ENCODE results near the gene E2F1.
A peak's percentile ranks its signal among the peaks of the same experiment; 100 is the strongest.
"Not testable (repeated sequence)": the region's sequence is repeated elsewhere in the genome, so short reads cannot be mapped to it uniquely, and the experiment has no call there.

E2F1 gene

DNA sequence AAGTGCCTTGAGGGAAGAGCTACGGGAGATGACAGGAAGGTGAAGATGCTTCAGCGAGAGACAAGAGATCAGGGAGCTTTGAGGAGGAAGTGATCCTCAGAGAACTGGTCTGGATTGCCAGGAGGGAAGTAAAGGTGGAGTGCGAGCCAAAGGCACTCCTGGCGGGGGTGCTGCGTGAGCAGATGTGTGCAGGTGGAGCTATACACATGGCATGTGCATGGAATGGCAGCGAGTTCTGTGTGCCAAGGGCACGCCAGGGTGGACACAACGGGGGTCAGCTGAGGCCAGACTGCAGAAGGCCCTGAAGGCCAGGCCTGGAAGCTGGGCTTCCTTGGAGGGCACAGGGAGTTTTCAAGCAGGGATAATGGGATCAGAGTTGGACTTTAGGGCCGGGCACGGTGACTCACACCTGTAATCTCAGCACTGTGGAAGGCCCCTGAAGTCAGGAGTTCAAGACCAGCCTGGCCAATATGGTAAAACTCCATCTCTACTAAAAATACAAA lies 27.7 kb upstream of the E2F1 start:
- no peak for DNase-seq

DNA sequence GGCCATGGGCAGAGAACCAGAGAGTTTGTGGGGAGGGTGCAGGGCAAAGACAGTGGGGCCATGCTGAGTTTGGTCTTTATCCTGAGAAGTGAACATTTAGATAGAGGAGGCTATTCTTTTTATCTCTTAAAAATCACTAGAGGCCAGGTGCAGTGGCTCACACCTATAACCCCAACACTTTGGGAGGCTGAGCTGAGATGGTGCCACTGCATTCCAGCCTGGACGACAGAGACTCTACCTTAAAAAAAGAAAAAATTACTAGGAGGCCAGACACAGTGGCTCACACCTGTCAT lies 25.2 kb upstream of the E2F1 start:
- no peak for DNase-seq

DNA sequence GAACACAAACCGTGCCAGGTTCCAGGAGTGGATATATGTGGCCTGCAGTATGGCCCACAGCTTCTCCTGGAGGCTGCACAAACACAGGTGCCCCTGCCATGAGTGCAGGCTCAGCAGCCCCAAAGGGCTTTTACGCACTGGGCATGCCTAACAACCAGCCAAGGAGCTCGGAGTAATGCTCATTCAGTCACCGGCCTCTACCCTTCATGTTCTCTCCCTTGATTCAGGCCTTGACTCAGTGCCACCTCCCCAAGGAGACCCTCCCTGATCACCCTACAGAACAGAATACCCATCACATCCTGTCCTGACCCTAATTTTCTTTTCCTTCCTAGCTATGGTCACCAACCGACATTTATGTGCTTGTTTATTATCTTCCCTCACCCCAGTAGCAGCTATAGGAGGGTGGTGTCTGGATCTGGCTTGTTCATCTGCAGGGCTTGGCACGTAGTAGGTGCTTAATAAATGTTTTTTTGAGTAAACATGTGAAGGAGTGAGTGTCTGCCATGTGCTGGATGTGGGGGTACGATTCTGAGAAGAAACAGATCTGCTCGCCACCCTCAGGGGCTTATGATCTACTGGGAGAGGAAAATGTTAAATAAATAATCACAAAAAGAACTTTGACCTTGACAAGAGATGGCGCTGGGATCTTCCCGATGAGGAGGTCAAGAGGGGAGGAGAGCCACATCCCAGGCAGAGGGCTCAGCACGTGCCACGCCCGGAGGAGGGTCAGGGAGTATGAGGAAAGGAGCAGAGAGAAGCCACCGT lies 24.7 kb upstream of the E2F1 start:
- DNase-seq = no peak

DNA sequence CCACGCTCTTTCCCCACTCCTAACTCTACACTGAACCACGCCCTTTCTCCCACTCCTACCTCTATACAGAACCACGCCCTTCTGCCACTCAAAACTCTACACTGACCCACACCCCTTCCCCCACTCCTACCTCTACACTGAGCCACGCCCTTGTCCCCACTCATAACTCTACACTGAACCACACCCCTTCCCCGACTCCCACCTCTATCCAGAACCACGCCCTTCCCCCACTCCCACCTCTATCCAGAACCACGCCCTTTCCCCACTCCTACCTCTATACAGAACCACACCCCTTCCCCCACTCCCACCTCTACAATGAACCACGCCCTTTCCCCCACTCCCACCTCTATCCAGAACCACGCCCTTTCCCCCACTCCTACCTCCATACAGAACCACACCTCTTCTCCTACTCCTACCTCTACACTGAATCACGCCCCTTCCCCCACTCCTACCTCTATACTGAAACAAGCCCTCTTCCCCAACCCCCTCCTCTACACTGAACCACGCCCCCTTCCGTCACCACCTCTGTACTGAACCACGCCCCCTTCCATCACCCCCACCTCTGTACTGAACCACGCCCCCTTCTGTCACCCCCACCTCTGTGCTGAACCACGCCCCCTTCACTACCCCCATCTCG lies 23.8 kb upstream of the E2F1 start:
- DNase-seq = no peak

DNA sequence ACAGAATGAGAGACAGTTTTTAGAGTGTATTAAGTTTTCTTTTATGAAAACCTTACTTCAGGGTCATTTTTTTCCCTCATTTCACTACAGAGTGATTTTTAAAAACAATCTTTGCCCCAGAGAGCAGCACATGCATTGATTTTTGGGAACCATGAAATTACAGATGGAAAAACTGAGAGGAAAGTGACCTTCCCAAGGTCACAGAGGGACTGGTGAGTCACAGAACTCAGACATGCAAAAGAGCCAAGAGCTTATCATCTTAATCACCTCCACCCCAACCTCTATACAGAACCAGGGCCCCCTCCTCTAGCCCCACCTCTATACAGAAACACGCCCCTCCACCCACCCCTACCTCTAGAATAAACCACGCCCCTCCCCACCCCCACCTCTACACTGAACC lies 23.2 kb upstream of the E2F1 start:
- no peak for DNase-seq

DNA sequence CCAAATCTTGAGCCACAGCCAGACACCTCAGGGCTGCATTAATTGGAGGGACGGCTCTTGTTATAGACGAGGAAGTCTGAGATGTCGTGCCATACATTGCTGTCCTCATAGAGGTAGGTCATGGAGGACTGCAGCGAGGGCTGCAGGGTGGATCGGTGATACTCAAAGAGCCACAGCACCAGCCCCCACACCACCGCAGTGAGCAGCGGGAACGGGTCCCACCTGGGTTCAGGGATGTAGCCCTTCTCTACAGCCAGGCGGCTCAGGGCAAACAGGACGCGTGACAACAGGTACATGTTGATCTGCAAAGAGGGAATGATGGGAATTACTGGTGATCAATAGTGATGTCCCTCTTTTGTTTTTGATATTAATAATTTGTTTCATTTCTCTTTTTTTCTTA lies 21.5 kb upstream of the E2F1 start:
- no peak for DNase-seq

DNA sequence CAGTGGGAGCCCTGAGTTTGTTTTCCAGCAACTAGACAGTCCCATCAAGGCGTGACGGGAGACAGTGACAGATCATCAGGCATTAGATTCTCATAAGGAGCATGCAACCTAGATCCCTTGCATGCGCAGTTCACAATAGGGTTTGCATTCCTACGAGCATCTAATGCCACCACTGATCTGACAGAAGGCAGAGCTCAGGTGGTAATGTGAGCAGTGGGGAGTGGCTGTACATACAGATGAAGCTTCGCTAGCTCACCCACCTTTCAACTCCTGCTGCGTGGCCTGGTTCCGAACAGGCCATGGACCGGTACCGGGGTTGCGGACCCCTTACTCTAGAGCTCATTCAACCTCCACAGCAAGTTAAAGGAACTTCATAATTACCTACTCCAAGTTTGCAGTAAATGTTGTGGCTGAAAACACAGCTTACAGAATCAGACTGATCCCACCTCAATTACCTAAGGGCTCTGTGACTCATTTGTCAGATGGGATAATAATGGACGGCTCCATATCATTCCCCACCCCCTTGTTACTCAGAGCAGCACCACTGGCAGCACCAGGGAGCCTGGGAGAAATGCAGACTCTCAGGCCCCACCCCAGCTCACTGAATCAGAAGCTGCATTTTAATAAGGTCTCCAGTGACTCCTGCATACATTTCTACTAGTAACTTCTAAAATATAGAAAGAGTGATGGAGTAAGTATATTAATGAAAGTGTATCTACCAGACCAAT lies 18.2 kb upstream of the E2F1 start:
- peak in 4 of 56 donors; percentile 9 to 35 (median 24) for DNase-seq

DNA sequence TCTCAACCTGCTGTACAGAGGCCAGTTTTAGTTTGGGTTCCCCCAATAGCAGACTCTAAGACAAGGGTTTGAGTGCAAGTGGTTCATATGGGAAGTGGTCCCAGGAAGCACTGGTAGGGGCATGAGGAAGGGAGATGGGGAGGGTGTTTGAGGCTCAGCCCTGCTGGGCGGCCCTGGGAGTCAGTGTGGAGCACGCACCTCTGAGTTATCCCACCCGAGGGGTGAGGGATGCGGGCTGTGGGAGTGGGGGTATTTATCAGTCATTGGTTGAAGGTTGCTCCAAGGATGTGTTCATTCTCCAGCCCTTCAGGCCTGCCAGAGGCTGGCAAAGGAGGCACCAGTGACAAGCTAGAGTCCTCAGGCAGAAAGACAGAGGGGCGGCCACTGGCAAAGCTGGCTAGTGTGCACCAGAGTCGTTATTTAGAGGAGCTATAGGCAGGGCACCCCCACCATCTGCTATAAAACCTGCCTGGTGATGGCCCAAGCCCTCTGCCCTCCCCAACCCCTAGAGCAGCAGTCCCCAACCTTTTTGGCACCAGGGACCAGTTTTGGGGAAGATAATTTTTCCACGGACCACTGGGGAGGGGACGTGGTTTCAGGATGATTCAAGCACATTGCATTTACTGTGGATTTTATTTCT lies 17.4 kb upstream of the E2F1 start:
- DNase-seq = no peak

DNA sequence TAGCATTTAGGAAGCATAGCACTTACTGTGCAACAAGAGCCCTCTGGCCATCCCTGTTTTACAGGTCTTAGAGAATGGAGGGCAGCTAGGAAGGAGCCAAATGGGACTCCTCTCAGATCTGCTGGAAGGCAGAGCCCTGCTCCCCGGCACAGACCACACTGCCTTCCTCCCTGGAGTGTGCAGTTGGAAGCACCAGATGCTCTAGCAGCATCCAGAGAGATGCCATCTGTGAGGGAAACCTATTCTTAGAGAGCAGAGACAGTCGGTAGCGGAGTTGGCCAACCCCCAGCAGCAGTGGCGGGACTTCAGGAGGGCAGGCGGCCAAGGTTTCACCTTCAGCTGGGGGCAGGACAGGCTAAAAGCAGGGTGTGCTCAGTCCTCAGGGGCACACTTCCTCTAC lies 16.7 kb upstream of the E2F1 start:
- DNase-seq = peak in 3 of 56 donors; percentile 1 to 13 (median 4)

DNA sequence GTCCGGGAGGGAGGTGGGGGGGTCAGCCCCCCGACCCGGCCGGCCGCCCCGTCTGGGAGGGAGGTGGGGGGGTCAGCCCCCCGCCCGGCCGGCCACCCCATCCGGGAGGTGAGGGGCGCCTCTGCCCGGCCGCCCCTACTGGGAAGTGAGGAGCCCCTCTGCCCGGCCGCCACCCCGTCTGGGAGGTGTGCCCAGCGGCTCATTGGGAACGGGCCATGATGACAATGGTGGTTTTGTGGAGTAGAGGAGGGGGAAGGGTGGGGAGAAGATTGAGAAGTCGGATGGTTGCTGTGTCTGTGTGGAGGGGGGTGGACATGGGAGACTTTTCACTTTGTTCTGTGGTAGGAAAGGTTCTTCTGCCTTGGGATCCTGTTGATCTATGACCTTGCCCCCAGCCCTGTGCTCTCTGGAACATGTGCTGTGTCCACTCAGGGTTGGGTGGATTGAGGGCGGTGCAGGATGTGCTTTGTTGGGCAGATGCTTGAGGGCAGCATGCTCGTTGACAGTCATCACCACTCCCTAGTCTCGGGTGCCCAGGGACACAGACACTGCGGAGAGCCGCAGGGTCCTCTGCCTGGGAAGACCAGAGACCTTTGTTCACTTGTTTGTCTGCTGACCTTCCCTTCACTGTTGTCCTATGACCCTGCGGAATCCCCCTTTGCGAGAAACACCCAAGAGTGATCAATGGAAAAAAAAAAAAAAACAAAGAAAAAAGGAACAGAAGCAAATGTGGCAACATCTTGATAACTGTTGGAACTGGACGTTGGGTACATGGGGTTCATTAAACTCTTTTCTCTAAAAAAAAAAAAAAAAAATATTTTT lies 15.7 kb upstream of the E2F1 start:
- peak in 3 of 56 donors; percentile 12 to 21 (median 19) for DNase-seq

DNA sequence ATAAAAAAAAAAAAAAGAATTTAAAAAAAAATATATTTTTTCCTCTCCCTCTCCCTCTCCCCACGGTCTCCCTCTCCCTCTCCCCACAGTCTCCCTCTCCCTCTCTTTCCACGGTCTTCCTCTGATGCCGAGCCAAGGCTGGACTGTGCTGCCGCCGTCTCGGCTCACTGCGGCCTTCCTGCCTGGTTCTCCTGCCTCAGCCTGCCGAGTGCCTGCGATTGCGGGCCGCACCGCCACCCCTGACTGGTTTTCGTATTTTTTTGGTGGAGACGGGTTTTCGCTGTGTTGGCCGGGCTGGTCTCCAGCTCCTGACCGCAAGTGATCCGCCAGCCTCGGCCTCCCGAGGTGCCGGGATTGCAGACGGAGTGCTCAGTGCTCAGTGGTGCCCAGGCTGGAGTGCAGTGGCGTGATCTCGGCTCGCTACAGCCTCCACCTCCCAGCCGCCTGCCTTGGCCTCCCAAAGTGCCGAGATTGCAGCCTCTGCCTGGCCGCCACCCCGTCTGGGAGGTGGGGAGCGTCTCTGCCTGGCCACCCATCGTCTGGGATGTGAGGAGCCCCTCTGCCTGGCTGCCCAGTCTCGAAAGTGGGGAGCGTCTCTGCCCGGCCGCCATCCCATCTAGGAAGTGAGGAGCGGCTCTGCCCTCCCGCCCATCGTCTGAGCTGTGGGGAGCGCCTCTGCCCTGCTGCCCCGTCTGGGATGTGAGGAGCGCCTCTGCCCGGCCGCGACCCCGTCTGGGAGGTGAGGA lies 14.7 kb upstream of the E2F1 start:
- DNase-seq = not testable (repeated sequence)

DNA sequence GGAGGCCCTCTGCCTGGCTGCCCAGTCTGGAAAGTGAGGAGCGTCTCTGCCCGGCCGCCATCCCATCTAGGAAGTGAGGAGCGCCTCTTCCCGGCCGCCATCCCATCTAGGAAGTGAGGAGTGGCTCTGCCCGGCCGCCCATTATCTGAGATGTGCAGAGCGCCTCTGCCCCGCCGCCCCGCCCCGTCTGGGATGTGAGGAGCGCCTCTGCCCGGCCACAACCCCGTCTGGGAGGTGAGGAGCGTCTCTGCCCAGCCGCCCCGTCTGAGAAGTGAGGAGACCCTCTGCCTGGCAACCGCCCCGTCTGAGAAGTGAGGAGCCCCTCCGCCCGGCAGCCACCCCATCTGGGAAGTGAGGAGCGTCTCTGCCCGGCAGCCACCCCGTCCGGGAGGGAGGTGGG lies 12.8 kb upstream of the E2F1 start:
- DNase-seq = not testable (repeated sequence)

DNA sequence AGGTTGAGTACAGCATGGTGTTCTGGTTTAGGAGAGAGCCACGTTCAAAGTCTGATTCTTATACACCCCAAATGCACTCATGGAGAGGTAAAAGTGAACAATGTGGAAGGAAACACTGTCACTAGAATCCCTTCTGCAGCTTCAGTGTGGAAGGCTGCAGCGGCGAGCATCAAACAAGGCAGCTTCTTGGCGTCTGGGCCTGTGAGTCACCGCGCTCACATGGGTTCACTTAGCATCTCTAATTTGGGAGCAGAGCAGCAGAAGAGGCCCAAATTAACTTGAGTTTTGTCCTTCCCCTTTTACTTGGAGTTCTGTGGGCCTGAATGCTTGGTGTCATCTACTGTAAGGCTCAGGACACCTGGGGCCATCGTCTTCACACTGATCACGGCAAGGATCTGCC lies 10.9 kb upstream of the E2F1 start:
- DNase-seq = peak in 40 of 56 donors; percentile 9 to 87 (median 54)

DNA sequence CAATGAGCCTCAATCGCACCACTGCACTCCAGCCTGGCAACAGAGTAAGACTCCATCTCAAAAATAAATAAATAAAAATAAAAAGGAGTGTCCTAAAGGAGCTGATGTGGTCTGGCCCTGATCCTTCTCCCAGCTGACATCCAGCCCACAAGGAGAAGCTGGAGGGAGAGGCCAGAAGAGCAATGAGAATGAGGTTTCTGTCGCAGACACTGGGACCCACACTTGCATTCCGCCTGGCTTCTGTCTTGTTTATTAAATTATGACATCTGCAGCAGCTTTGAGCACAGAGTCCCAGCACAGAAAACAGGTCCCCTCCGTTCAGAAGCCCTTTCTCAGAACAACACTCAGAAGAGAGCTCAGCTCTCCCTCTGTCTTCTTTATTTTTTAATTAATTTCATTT lies 10.3 kb upstream of the E2F1 start:
- no peak for DNase-seq

DNA sequence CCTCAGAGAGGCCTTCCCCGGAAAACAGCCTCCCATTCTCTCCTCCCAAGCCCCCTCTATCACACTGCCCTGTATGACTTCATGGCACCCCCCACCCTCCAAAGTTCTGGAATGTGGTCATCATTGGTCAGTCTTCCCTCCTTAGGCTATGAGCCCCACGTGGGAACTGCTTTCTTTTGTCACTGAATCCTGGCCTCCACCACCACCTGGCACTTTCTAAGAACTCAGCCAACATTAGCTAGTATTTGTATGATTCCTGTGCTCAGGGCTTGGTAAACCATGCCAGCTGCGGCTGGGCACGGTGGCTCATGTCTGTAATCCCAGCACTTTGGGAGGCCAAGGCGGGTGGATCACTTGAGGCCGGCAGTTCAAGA lies 8.4 kb upstream of the E2F1 start:
- peak in 8 of 56 donors; percentile 28 to 58 (median 44) for DNase-seq

DNA sequence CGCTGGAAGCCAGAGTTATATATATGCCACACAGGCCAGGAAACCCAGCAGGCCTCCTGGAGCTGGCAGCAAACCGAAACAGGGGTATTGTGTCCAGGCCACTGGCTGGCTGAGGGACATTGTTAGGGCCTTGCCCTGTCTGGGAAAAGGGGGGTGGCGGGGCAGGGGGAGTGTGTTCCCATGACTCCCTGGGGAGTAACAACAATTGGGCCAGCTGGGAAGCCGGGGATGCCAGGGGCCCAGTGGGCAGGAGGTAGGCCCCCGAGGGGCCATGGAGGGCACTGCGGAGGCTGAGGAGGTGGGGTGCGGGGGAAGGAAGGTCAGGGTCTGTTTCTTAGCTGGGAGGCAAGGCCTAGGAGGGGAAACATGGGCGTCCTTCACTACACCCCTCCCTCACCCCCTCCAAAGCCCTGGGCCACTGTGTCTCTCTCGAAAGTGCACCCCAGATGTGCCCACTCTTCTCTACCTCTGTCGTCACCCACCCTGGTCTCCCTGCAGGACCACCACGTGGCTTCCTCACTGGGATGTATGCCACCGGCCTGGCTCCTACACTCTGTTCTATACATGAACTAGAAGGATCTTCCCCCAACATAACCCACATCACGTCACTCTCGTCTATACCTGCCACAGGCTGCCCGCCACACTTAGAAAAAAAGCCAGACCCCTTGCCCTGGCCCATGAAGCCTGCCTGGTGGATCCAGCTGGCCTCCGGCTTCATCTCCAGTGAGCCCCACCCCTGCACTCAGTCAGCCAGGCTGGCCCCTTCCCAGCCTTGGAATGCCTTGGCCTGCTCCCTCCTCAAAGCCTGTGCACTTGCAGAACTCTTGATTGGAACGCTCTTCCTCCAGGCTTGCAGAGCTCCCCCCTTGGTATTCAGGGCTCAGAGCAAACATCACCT lies 7.8 kb upstream of the E2F1 start:
- DNase-seq = peak in 52 of 56 donors; percentile 21 to 89 (median 76)

DNA sequence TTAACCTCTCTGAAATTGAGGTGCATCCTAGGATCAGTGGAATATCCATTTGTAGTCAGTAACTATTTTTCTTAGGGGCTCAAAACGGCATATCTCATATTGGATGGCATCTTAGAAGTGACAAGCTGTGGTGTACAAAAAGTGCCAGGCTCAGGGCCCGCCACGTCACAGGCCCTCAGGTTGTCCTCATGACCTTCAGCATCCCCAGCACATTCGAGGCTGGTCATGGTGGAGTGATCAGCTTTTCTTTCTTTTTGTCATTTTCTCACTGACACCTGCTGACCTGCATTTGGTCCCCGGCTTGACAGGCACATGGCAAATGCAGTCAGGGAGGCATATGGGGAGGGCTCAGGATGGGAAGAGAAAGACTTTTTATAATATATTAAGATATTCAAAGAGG lies 7.1 kb upstream of the E2F1 start:
- DNase-seq = peak in 3 of 56 donors; percentile 39 to 57 (median 47)

DNA sequence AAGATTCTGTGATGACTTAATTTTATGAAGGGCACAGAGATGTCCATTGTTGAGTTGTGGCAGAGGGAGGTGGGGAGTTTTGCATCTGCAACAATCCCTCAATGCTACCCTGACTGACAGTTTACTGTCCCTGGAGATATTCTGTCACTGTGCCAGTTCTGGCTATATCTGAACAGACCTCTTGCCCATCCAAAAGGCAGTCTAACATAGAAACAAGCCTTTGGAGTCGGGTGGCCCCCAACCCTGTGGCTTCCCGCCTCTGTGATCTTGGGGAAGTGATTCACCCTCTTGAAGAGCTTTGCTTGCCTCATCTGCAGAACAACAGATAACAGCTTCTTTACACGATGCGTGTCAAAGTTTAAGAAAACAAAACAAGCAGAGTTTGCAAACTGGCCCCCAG lies 3.8 kb upstream of the E2F1 start:
- DNase-seq = peak in 29 of 56 donors; percentile 9 to 64 (median 41)

DNA sequence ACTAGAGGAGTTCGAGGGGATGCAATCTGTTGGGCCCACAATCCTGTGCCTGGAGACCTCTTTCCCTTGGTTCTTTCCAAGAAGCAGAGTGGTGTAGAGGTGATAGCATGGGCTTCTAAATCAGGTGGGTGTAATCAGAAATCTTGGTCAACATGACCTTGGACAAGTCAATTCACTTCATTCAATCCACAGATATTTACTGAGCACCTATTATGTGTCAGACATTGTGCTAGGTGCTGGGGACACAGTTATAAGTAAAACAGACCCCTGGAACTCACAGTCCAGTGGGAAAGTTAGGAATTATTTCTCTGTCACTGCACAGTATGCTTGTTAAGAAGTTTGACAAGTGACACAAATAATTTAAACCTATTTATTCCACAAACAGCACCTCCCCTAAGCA lies 3.3 kb upstream of the E2F1 start:
- no peak for DNase-seq

All from nucleus accumbens (tissue), 56 donors.